GM18520 (cell line): ENCODE results near the gene FBN1.
A peak's percentile ranks its signal among the peaks of the same experiment; 100 is the strongest.

ENCODE experiments used
- ATAC-seq: cut with Tn5 transposase; IDR thresholded peaks from one replicate; pipeline ENCODE4 v1.9.1; 2021; ENCODE audit not compliant: unreplicated experiment

Gene FBN1

DNA sequence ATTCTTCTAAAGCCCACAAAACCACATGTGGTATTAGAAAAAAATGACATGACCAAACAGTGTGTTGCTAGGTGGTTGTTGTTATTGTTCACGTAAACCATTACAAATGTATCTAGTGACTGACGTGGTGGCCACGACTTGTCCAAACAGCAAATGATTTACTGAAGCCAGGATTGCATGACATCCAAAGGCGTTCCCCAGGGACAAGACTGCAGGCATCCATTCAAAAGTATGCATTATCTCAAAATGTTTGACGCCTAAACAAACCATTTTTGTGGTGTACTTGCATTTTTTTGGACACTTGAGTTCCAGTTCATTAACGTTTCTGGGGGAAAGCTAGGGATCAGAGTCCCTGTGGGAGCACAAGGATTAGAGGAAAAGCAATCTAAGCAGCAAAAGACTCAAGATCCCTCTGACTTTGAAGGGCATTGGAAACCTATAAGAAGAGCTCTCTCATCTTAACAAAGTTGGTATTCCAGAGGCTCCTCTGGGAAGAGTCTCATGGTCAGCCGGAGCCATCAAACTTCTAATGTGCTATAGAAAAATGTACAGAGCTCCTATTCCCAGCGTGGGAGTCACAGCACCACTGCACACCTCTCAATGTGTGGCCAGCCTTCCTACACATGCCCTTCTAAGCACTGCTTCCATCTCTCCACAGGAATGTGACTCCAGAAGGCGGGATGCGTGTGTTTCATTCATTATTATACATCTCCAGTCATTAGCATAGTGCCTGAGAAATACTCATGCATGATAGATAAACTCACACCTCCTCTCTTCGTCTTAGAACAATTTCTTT lies 62.9 kb downstream of the FBN1 start:
- ATAC-seq = no peak

DNA sequence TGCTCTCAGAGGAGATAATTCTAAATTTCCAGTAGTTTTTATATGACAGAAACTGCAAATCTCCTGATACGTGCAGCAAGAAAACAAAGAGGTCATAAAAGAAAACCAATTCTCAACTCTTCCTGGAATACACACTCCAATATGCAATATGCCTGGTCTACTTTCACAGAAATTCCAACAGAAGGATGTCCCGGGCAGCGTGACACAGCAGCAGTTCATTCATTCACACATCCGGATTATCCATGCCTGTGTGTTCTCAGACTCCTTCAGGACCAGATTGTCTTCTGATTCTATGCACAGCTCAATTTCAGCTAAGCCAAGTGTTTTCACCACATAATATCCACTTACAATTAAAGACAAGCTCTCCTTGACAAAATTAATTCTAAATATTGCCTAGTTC lies 64.3 kb downstream of the FBN1 start:
- ATAC-seq = no peak

DNA sequence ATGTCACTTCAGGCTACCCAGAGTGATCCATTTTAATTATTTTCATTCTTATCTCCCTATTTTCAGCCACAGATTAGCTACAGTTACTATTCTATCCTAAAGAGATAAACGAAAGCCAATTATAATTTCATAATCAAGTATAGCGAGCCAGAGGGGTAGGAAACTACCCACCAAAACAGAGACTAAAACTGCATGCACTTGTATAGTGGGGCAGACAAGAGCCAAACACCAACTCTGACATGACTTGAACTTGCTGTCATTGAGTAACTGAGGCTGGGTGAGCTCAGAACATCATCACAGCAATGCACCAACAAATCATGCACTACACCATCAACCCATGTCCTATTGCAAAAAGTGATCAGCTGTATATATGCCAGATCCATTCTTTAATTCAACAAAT lies 64.8 kb downstream of the FBN1 start:
- ATAC-seq = no peak

DNA sequence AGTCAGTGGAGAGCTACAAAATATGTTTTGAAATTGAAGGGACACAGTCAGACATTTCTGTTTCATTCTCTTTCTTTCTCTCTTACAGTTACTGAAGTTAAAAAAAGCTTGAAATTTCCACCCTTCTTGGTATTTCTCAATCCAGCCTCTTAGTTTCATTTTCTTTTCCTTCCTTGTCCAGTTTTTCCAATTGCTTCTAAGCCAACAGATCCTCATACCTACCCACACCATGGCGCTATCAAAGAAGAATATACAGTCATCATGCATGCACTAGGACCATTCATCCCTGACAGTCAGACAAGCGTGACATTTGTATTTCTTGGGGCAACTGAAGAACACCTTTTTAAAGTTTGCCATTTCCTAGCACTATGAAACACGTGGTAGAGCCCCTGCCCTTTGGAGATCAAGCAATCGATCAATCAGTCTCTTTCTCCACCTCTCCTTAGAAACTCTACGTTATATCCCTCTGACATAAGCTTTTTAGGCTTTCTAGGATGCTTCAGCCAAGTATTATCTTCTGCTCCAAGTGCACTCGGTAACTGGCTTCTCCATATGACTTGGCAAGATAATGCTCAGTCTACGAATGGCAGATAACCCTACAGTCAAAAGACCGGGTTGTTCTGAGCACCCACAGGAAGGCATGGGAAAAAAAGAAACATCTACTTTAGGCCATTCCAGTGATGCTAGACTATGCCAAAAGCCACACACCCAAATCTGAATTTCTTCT lies 65.4 kb downstream of the FBN1 start:
- no peak for ATAC-seq

DNA sequence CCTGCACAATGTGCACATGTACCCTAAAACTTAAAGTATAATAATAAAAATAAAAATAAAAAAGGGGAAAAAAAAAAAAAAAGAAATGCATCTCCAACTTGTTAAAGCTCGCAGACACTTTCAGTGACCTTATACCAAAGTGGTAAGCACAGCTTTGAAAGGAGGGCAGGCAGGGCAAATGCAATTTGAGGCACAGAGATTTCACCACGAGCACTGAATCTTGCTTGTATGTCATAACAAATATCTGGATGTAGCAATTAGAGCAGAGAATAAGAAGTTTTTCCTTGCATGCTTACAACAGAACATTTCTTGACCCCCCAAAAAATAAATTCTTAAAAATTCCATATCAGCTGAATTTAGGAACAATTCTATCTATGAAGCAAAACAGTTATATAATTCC lies 66.5 kb downstream of the FBN1 start:
- ATAC-seq = no peak

DNA sequence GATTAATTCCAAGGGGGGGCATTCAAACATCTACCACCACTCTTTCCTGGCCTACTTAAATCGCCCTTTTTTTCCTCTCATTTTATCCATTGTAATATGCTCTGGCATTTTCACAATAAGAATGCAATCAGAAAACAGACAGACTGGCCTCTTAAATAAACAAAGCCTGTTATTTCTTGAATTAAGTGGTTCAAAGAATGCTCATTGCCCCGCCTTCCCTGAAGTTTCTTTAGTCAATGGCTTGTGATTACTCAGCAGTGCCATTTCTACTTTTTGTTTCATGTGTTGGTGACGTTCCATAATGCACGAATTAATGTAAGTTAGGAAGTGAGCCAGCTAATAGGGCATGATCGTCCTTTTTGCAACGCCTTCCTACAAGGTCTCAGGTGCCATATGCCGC lies 68.0 kb downstream of the FBN1 start:
- ATAC-seq = no peak

DNA sequence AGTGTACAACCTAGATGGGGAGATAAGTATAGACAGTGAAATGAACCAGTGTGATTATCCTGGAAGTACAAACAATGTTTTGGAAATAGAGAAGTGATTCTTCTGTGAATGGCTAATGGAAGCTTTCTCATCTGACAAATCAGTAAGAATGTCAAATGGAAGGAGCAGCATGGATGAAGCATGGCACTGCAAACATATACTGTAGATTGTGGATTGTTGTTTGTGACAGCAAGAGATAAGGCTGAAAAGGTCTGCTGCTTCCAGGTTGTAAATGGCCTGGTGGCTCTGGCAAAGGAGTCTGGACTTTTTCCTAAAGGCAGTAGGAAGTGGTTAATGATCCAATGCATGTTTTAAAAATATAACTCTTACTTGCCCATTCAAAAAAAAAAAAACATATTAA lies 71.3 kb downstream of the FBN1 start:
- ATAC-seq = no peak

DNA sequence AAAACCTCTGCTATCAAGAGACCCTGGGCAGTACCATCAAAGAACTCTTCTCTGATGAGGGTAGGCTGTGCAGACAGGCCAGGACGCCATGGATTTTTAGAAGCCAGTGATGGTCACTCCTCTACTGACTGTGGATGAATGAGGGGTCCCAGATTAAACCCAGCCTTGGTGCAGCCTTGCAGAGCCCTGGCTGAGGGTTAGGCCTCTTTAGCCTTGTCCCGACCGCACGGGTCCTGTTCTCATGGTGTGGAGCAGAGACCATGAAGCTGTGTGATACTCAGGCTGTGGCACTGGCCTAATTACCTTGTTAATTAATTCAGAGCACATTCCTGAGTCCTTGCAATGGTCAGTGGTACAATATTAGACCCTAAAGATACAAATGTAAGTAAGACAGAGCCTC lies 71.7 kb downstream of the FBN1 start:
- ATAC-seq = no peak

DNA sequence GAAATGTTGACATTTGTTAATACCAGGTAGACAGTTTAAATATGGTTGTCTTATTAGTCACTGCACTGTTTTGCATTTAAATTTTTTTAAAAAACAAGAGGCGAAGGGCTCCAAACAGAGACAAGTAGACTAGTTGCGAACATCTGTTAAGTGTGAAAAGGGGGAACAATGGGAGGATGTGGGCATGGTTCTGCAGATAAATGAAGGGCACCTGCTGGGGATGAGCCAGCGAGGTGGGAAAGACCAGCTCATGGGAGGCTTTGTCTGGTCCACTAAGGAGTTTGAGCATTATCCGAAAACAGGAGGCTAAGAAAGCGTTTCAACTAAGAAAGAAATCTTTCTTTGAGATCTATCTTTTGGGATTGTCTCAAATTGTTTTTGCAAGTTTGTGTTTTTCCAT lies 72.7 kb downstream of the FBN1 start:
- no peak for ATAC-seq

DNA sequence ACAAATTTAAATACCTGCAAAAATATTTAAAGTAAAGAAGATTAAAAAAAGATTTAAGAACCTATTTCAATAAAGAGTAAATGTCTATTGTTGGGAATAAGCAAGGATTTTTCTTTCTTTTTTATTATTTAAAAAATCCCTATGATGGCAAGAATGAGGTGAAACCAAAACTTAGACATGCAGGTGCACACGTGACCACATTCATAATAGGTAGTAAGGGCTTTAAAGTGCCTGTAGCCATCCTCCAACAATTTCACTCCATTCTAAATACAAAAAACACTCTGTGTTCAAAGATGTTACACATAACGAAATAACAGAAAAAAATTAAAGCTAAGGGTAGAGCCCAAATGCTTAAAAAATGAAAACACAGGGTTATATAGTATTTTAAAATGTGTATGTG lies 74.0 kb downstream of the FBN1 start:
- no peak for ATAC-seq

DNA sequence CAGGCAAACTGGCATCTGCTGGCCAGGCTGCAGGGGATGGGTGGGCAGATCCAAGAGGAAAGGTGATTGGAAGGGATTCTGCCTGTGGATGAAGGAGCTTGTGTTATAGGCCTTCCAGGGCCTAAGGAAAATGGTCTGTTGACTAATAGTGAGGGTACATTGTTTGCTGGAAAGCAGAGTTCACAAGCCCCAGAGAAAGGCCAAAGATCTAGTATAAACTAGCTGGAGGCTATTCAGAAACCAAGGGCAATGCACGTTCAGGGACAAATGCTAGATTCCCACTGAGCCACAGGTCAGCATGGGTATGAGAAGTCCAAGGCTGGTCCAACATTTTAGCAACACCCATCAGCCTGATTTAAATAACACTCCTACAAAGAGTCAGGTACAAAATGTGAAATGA lies 74.7 kb downstream of the FBN1 start:
- ATAC-seq = no peak

DNA sequence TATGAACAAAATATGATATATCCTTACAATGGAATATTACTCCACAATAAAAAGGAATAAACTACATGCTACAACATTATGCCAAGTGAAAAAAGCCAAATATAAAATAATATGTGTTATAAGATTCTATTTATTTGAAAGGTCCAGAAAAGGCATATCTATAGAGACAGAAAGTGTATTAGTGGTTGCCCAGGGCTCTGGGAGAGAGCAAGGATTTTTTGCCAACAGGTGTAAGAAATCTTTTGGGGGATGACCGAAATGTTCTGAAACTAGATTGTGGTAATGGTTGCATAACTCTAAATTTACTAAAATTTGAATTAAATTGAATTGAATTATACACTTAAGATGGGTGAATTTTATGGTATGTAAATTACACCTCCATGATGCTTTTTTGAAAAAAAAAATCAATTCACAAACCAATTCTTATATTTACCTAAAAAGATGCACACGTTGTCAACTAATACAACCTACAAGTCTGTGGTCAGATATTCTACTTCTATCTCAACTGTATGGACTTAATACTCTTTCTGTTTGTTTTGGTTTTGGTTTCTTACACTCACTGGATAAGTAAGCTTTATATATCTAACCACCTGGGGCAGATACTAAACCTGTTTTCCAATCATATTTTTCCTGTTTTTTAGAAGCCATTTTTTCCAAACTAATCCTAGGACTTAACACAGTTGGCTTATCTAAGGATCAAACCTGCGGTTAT lies 75.8 kb downstream of the FBN1 start:
- no peak for ATAC-seq

DNA sequence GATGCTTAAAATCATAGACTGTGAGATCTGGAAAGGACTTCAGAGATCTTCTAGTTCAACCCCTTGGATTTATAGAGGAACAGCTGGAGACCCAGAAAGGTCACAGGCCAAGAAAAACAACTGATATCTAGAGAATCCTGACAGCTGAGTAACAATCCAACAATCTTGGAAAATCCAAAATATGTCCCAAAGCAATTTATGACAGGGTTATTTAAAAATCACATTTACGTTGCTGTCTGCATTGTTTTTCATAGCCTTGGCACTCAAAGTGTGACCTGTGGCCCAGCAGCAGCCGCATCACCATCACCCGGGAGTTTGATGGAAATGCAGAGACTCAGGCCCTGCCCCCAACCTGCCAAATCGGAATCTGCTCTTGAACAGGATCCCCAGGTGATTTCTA lies 78.8 kb downstream of the FBN1 start:
- ATAC-seq = no peak

DNA sequence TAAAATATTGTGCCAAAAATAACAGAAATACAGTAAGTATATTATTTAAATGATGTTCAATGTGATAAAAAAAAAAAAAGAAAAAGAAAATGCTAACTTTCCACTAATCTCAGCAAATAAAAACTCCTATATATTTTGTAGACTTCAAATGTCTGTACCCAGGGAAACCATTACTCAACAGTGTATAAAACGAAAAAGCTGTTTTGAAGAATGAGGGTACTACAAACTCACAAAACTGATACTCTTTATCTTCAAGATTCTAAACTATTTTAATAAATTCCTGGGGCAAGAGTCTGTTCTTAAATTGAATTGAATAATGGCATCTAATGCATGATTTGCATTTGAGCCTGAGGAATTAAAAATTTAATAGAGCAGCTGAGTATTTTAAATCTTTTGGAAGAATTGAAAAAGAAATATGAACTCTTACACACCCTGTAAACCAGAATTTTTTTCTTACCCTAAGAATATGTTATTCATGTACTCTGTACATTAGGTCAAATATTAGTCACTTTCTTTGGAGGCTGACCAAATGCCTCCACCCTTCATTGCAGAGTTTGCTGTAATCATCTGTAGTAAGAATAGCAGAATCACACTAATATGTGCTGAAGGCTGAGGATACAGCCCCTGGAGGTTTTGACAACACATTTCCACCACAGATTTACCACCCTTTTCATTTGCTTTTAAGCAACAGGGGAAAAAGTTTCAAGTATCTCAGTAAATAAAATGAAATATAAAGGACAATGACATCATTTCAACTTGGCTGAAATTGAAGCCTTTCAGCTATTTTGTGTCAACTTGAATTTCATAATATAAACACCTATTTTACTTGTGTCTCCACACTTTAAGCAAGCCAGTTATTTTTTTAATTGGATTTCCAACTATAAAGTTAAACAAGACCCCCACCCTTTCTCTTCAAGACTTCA lies 79.7 kb downstream of the FBN1 start:
- no peak for ATAC-seq

DNA sequence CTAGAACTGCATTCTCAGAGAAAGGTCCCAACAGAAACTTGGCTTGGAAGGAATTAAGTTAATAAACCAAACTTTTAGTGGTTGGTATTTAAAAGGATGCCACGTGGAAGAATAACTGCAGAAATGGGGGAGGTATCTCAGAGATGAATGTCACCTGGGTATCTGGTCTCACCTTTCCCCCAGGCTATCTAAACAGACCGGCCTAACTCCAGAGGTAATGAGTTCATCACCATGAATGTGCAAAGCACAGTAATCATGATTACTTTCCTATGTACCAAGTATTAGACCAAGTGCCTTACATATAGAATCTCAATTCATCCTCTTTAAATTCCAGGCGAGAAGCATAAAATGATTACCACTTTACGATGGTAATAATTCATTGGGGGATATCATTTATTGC lies 80.8 kb downstream of the FBN1 start:
- ATAC-seq = no peak

DNA sequence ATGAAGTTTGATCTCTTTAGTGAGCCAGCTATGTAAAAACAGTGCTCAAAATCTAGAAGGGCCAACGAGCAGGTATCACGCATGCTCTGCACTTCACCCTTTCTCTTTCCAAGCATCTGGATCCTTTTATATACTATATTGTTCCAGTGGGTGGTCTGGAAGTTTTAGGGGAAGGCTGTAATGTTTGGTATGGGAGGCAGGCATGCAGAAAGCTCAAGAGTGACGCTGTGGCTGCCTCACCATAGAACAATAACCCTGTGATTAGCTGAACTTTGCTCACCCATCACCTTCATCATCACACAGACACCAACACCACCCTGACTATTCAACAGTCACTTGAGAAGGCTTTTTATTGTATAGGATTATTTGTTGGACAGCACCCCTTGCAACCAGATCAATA lies 81.6 kb downstream of the FBN1 start:
- ATAC-seq = no peak

DNA sequence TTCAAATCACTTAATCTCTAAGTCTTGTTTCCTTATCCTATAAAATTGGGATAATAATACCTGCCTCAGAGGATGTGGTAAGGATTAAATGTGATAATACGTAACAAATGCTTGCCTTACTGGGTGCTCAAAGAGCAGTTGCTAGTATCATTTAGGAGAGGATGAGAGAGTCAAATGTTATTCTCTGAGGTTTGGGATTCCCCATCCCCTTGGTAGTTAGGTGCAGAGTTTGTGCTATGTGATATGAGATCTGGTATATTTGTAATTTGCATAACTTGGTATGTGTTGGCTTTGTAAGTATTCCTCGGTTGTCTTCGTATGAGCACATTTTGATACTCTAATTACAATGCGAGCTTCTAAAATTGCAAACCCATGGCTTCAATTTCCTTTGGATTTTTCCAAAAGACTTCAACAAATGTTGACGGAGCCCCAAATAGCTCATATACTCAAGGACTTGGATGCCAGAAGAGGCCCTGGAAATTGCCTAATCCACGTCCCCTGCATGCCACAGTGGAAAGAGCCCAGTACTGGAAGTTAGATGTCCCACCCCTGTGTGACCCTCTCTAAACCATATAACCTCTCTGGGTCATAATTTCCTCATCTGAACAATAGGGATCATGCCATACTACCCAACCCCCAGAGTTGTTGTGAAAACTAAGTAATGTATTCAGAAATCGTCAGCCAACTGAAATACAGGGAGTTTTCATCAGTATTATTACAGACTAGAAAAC lies 85.0 kb downstream of the FBN1 start:
- peak; percentile 89 for ATAC-seq

DNA sequence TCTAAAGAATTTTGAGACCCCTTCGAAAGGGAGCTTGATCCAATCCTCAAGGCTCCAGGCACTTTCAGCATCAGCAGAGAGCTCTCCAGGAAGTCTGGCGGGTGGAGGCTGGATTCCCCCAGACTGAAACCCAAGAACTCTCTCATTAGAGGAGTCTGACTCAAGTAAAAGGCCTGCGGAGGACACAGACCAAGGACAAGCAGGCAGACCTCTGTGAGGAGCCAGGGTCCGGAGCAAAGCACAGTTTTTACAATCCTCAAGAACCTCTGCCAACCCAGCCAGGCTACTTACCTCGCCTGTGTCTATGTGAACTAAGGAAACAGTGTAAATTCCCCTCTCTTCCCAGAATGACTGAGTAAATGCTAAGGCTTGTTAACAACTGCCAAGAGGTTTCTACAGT lies 86.2 kb downstream of the FBN1 start:
- ATAC-seq = no peak

DNA sequence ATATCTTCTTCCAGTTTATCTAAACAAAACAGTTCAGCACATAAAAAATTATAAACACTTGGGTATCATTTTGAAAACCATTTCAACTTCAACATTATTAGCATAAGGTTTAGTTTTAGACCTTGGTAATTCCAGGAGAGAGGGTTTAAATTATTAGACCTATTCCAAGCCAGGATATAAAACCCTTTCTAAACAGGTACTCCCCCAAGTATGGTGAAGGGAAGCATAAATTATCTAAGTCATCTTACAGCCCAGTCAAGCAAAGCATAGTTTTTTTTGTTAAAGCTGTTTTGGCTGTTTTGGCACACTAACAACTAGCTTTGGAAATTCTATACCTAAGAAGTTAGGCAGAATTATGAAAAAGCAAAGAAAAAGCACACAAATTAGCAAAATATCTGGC lies 87.3 kb downstream of the FBN1 start:
- no peak for ATAC-seq

DNA sequence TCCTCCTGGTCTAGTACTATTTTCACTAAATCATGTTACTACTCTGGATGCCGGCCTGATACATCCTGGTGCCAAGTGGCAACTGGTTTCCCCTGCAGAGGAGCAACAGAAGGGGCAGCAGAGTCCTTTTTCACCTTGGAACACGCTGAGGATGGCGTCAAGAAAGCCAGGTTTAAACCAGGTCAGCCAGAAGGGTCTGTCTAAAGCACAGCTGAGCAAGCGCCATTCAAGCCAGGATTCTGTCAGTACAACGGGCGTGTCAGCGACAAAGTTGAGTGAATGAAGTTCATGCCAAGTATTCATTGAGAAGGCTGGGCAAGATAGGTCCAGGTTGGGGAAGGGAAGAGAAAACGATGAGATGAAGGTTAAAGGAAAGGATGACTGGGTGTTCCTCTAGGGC lies 88.2 kb downstream of the FBN1 start:
- ATAC-seq = no peak
